ENCODE data around the gene RPS6KA5.

GRCh38 chr14:90848944-90849731, 211.3 kb downstream of the RPS6KA5 start:
- TF ChIP-seq ARNTL (CRISPR knock-in tag; IDR thresholded peaks at IDR 0.05; ENCODE audit: borderline replicate concordance, low read depth) (no peak), ZC3H10 (CRISPR knock-in tag; IDR thresholded peaks at IDR 0.05) (no peak), ZNF565 (CRISPR knock-in tag; conservative IDR thresholded peaks at IDR 0.05; ENCODE audit: low read depth) (no peak), ESRRG (CRISPR knock-in tag; IDR thresholded peaks at IDR 0.05) (no peak), ZNF70 (CRISPR knock-in tag; IDR thresholded peaks at IDR 0.05) (no peak), ISL1 (CRISPR knock-in tag; IDR thresholded peaks at IDR 0.05) (no peak), ZNF8 (CRISPR knock-in tag; IDR thresholded peaks at IDR 0.05) (no peak), ZFP30 (CRISPR knock-in tag; IDR thresholded peaks at IDR 0.05) (no peak), OSR1 (CRISPR knock-in tag; IDR thresholded peaks at IDR 0.05) (no peak)
- TF ChIP-seq, protein P1, sequence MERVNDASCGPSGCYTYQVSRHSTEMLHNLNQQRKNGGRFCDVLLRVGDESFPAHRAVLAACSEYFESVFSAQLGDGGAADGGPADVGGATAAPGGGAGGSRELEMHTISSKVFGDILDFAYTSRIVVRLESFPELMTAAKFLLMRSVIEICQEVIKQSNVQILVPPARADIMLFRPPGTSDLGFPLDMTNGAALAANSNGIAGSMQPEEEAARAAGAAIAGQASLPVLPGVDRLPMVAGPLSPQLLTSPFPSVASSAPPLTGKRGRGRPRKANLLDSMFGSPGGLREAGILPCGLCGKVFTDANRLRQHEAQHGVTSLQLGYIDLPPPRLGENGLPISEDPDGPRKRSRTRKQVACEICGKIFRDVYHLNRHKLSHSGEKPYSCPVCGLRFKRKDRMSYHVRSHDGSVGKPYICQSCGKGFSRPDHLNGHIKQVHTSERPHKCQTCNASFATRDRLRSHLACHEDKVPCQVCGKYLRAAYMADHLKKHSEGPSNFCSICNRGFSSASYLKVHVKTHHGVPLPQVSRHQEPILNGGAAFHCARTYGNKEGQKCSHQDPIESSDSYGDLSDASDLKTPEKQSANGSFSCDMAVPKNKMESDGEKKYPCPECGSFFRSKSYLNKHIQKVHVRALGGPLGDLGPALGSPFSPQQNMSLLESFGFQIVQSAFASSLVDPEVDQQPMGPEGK (CRISPR knock-in tag; IDR thresholded peaks at IDR 0.05; ENCODE audit: borderline replicate concordance), result no peak
